ENCODE measurements around the gene CT45A9. TPM values are rescaled to one million over a fixed set of nuclear protein-coding genes. Genes with fewer than 3 reads are reported as not detected.
"Not testable (repeated sequence)": the region's sequence is repeated elsewhere in the genome, so short reads cannot be mapped to it uniquely, and the experiment has no call there.

CT45A9 gene, protein sequence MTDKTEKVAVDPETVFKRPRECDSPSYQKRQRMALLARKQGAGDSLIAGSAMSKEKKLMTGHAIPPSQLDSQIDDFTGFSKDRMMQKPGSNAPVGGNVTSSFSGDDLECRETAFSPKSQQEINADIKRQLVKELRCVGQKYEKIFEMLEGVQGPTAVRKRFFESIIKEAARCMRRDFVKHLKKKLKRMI
- polyA plus RNA-seq (ENCODE audit: insufficient read length in 3 of 3): not detected
- long read RNA-seq, donor 1: 0 reads
- long read RNA-seq, donor 2: 0 reads
- long read RNA-seq, donor 3: 0 reads
- long read RNA-seq, donor 4: 0 reads
- long read RNA-seq, donor 5: 0 reads
- long read RNA-seq, donor 6: 0 reads
- long read RNA-seq, donor 7: 0 reads
- long read RNA-seq, donor 8: 0 reads
- long read RNA-seq, donor 9: 0 reads
- long read RNA-seq, donor 10: 0 reads
- long read RNA-seq, donor 11: 0 reads
- long read RNA-seq, donor 12: 0 reads
- long read RNA-seq, donor 13: 0 reads
- long read RNA-seq, donor 14: 0 reads
- long read RNA-seq, donor 15: 0 reads
- long read RNA-seq, donor 16: 0 reads

DNA sequence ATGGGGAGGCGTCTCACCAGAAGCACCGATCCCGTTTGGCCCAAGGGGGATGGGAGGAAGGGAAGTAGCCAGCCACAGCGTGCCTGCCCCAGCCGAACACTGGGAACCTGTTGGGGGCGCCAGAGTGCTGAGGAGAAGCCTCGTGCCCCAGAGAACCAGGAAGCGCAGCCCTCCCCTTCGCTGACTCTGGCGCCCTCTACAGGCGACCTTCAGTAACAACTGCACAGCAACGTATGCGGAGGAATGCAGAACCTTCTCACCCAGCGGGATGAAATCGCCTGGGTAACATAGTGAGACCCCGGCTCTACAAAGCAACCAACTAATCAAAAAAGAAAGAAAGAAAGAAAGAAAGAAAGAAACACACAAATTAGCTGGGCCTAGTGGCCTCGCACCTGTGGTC is at the start of gene CT45A9:
CT45A9 (minus strand) TSS at position 101 of the 400 bp plus-strand sequence. CDS start 3,751 bp downstream, outside the sequence.
- not testable (repeated sequence) for DNase-seq (ENCODE audit: extremely low read depth in 1 of 11, low read depth in 9 of 11, low spot score in 4 of 11)

DNA sequence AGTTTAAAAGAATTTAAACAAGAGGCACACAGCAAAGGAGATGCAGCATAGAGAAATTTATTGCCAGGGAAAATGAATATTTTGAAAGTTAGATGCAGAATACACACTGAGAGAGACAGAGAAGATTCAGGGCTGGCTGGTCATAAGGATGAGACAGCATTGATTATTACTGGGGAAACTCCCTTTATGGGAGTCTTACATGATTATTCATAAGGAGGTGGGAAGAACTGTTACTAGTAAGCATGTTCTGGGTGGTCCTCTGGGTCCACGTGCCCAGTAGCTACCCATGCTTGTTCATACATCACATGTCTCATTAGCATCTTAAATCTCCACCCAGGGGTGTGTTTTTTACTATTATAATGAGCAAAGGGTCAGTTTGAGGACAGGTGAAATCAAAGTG is 48.9 kb upstream of the CT45A9 start:
- DNase-seq (ENCODE audit: extremely low read depth in 1 of 11, low read depth in 9 of 11, low spot score in 4 of 11): not testable (repeated sequence)

DNA sequence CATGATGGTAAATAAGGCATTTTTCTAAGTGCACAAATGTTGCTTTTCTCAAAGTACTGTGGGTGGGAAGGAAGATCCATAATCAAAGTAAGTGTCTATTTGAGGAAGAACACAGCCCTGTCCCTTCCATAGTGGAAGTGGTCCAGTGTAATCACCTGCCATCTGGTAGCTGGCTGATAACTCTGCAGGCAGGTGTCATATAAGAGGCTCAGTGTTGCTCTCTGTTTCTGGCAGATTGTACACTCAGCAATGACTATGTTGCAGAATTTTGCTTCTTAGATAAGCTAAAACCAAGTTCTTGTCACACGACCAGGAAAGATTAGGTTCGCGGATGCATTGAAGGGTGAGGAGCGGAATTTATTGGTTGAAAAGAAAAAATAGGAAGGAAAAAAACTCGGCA is 42.8 kb upstream of the CT45A9 start:
- no peak for DNase-seq (ENCODE audit: extremely low read depth in 1 of 11, low read depth in 9 of 11, low spot score in 4 of 11)

DNA sequence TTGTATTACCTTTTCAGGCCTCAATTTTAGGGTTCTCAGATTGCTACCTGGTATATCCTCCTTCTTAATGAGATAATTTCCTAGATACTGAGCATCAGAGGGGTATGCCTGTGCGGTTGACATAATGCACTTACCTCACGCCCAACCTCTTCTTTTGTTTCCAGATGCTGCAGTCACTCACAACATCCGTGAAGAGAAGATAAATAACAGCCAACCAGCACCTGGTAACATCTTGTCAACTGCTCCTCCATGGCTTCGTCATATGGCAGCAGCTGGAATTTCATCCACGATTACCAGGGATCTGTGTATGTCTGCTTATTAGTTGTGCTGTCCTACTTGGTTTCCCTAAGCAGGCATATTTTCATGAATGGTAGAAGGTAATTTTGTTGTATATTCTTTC is 38.6 kb upstream of the CT45A9 start:
- DNase-seq (ENCODE audit: extremely low read depth in 1 of 11, low read depth in 9 of 11, low spot score in 4 of 11): no peak

DNA sequence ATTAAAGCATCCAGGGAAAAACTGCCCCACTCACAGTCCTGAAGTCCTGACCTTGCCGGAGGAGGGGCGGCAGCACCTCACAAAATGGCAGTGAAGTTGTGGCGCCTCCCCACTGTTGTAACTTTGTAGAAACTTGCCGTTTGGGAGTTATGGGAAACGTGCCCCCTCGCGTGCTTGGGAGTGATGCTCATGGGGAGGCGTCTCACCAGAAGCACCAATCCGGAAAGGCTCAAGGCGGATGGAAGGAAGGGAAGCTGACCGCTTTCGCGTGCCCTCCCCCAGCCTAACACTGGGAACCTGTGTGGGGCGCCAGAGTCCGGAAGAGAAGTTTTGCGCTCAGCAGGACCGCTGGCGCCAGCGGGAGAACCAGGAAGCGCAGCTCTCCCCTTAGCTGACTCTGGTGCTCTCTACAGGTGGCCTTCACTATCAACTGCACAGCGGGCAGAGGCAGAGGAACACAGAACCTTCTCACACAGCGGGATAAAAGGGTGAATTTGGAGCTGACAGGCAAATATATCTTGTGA is 21.7 kb upstream of the CT45A9 start, which contains the start of the genes CT45A10 and SAGE1:
CT45A10 (minus strand) TSS at position 151 of the 524 bp plus-strand sequence. CDS start 8,100 bp downstream, outside the sequence.
SAGE1 (plus strand) TSS at position 423 of the 524 bp plus-strand sequence. CDS start 2,527 bp downstream, outside the sequence.
- no peak for DNase-seq (ENCODE audit: extremely low read depth in 1 of 11, low read depth in 9 of 11, low spot score in 4 of 11)

DNA sequence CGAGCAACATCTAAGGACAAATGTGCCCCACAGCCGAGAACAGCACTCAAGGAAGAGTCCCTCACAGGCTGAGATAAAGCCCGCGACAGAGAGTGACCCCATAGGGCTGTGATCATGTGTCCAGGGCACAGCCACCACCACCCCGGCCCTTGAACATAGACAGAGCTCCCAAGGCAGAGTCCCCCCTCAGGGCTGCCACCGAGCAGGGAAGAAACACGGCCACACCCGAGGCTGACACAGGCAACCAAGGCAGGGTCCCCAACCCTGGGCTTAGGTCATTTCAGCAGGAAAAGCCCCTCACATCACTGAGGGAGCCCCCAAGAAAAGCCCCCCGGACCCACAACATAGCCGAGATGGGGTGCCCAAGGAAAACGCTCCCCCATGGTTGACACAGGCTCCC is 21.2 kb upstream of the CT45A9 start:
- no peak for DNase-seq (ENCODE audit: extremely low read depth in 1 of 11, low read depth in 9 of 11, low spot score in 4 of 11)

DNA sequence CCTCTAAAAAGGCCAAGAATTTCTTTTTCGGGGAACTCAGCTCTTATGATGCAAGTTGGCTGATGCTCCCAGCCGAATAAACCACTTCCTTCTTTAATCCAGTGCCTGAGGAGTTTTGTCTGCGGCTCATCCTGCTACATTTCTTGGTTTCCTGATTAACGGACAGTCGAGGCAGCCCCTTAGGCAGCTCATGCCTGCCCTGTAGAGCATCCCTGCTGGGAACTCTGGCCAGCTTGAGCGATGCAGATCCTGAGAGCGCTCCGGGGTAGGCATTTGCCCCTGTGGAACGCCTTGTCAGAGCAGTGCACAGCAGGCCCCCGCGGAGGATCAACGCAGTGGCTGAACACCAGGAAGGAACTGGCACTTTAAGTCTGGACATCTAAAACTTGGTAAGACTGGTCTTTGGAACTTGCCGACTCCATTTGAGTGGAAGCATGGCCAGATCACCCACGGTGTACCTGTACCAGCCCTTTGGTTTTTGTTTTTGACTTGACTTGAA is 18.5 kb upstream of the CT45A9 start:
- no peak for DNase-seq (ENCODE audit: extremely low read depth in 1 of 11, low read depth in 9 of 11, low spot score in 4 of 11)

DNA sequence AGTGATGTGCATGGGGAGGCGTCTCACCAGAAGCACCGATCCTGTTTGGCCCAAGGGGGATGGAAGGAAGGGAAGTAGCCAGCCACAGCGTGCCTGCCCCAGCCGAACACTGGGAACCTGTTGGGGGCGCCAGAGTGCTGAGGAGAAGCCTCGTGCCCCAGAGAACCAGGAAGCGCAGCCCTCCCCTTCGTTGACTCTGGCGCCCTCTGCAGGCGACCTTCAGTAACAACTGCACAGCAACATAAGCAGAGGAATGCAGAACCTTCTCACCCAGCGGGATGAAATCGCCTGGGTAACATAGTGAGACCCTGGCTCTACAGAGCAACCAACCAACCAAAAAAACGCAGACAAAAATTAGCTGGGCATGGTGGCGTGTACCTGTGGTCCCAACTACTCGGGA is 17.4 kb upstream of the CT45A9 start:
- DNase-seq (ENCODE audit: extremely low read depth in 1 of 11, low read depth in 9 of 11, low spot score in 4 of 11): not testable (repeated sequence)

DNA sequence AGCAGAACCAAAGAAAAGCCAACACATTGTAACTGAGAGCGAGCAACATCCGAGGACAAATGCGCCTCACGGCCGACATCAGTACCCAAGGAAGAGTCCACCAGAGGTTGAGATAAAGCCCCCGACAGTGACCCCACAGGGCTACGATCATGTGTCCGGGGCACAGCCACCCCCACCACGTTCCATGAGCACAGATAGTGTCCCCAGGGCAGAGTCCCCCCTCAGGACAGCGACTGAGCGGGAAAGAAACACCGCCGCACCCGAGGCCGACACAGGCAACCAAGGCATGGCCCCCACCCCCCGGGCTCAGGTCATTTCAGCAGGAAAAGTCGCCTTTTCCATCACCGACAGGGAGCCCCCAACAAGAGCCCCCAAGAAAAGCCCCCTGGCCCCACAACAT is 16.6 kb upstream of the CT45A9 start:
- not testable (repeated sequence) for DNase-seq (ENCODE audit: extremely low read depth in 1 of 11, low read depth in 9 of 11, low spot score in 4 of 11)

DNA sequence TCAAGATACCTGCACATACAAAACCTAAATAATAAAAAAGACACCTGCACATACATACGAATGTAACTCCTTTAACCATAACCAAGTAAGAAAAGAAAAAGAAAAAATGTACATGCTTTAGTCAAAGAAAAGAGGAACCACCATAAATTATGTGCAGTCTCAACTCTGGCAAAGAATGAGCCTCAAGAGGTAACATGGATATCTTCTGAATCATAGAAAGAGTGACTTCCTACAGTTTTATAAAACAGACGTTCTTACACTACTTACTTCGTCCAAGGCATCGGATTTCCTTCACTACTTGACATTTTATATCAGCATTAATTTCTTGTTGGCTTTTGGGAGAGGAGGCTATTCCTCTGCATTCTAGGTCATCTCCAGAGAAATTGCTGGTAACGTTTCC is 11.1 kb upstream of the CT45A9 start:
- not testable (repeated sequence) for DNase-seq (ENCODE audit: extremely low read depth in 1 of 11, low read depth in 9 of 11, low spot score in 4 of 11)

DNA sequence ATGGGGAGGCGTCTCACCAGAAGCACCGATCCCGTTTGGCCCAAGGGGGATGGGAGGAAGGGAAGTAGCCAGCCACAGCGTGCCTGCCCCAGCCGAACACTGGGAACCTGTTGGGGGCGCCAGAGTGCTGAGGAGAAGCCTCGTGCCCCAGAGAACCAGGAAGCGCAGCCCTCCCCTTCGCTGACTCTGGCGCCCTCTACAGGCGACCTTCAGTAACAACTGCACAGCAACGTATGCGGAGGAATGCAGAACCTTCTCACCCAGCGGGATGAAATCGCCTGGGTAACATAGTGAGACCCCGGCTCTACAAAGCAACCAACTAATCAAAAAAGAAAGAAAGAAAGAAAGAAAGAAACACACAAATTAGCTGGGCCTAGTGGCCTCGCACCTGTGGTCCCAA is 17.2 kb downstream of the CT45A9 start, which contains the start of gene CT45A8:
CT45A8 (minus strand) TSS at position 101 of the 400 bp plus-strand sequence. CDS start 3,755 bp downstream, outside the sequence.
- not testable (repeated sequence) for DNase-seq (ENCODE audit: extremely low read depth in 1 of 11, low read depth in 9 of 11, low spot score in 4 of 11)

DNA sequence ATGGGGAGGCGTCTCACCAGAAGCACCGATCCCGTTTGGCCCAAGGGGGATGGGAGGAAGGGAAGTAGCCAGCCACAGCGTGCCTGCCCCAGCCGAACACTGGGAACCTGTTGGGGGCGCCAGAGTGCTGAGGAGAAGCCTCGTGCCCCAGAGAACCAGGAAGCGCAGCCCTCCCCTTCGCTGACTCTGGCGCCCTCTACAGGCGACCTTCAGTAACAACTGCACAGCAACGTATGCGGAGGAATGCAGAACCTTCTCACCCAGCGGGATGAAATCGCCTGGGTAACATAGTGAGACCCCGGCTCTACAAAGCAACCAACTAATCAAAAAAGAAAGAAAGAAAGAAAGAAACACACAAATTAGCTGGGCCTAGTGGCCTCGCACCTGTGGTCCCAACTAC is 34.4 kb downstream of the CT45A9 start, which contains the start of gene CT45A7:
CT45A7 (minus strand) TSS at position 101 of the 400 bp plus-strand sequence. CDS start 3,747 bp downstream, outside the sequence.
- DNase-seq (ENCODE audit: extremely low read depth in 1 of 11, low read depth in 9 of 11, low spot score in 4 of 11): not testable (repeated sequence)

DNA sequence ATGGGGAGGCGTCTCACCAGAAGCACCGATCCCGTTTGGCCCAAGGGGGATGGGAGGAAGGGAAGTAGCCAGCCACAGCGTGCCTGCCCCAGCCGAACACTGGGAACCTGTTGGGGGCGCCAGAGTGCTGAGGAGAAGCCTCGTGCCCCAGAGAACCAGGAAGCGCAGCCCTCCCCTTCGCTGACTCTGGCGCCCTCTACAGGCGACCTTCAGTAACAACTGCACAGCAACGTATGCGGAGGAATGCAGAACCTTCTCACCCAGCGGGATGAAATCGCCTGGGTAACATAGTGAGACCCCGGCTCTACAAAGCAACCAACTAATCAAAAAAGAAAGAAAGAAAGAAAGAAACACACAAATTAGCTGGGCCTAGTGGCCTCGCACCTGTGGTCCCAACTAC is 51.7 kb downstream of the CT45A9 start, which contains the start of gene CT45A2:
CT45A2 (minus strand) TSS at position 101 of the 400 bp plus-strand sequence. CDS start 3,747 bp downstream, outside the sequence.
- DNase-seq (ENCODE audit: extremely low read depth in 1 of 11, low read depth in 9 of 11, low spot score in 4 of 11): not testable (repeated sequence)

Other genes with a start within 250 kb of the CT45A9 start
- gene CT45A1, start 158.2 kb downstream of the CT45A9 start, polyA plus RNA-seq (ENCODE audit: insufficient read length in 3 of 3): not detected
- not detected for gene CT45A3, start 103.6 kb downstream of the CT45A9 start, polyA plus RNA-seq (ENCODE audit: insufficient read length in 3 of 3)
- gene CT45A5, start 86.3 kb downstream of the CT45A9 start, polyA plus RNA-seq (ENCODE audit: insufficient read length in 3 of 3): not detected
- not detected for gene CT45A6, start 69.0 kb downstream of the CT45A9 start, polyA plus RNA-seq (ENCODE audit: insufficient read length in 3 of 3)
- not detected for gene CT45A2, start 51.8 kb downstream of the CT45A9 start, polyA plus RNA-seq (ENCODE audit: insufficient read length in 3 of 3)
- not detected for gene CT45A7, start 34.5 kb downstream of the CT45A9 start, polyA plus RNA-seq (ENCODE audit: insufficient read length in 3 of 3)
- gene CT45A8, start 17.3 kb downstream of the CT45A9 start, polyA plus RNA-seq (ENCODE audit: insufficient read length in 3 of 3): not detected
- not detected for gene CT45A10, start 21.6 kb upstream of the CT45A9 start, polyA plus RNA-seq (ENCODE audit: insufficient read length in 3 of 3)
- gene SAGE1, start 21.9 kb upstream of the CT45A9 start, polyA plus RNA-seq (ENCODE audit: insufficient read length in 3 of 3): not detected
- gene MMGT1, start 102.2 kb upstream of the CT45A9 start, polyA plus RNA-seq (ENCODE audit: insufficient read length in 3 of 3): 10 to 100 TPM; 25.9 to 30.7 (median 28.0) TPM
- 10 to 100 TPM; 14.9 to 17.5 (median 15.7) TPM for gene SLC9A6, start 113.6 kb upstream of the CT45A9 start, polyA plus RNA-seq (ENCODE audit: insufficient read length in 3 of 3)